OCI-LY3 (cell line): ENCODE results near the gene SPSB4.
"Not testable (repeated sequence)": the region's sequence is repeated elsewhere in the genome, so short reads cannot be mapped to it uniquely, and the experiment has no call there.

Source experiments
- EZH2phosphoT487 ChIP-seq: fragments of 200-600 bp; shearing (Covaris generic); IDR thresholded peaks from 2 replicates; pipeline ENCODE4 v1.6.1; 2018; ENCODE audit warnings: antibody characterized with exemption, mixed run types, low read depth
- TF ChIP-seq, protein P1 (sequence below): fragments of 200-600, 300-600 bp; sonication (generic); IDR thresholded peaks from 2 replicates; pipeline ENCODE4 v1.5.1; 2014; ENCODE audit warnings: antibody characterized with exemption, low read length, low read depth

DNA sequence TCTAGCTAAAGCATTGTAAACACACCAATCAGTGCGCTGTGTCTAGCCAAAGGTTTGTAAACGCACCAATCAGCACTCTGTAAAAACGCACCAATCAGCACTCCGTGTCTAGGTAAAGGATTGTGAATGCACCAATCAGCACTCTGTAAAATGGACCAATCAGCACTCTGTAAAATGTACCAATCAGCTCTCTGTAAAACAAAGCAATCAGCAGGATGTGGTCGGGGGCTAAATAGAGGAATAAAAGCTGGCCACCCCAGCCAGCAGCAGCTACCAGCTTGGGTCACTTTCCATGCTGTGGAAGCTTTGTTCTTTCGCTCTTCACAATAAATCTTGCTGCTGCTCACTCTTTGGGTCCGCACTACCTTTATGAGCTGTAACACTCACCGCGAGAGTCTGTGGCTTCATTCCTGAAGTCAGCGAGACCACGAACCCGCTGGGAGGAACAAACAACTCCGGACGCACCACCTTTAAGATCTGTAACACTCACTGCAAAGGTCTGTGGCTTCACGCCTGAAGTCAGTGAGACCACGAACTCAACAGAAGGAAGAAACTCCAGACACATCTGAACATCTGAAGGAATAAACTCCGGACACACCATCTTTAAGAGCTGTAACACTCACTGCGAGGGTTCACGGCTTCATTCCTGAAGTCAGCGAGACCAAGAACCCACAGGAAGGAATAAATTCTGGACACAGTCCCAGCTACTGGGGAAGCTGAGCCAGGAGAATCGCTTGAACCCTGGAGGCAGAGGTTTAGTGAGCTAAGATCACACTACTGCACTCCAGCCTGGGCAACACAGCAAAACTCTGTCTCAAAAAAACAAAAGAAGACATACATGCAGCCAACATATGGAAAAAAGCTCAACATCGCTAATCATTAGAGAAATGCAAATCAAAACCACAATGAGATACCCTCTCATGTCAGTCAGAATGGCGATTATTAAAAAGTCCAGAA is 33.5 kb upstream of the SPSB4 start:
- TF ChIP-seq, protein P1, sequence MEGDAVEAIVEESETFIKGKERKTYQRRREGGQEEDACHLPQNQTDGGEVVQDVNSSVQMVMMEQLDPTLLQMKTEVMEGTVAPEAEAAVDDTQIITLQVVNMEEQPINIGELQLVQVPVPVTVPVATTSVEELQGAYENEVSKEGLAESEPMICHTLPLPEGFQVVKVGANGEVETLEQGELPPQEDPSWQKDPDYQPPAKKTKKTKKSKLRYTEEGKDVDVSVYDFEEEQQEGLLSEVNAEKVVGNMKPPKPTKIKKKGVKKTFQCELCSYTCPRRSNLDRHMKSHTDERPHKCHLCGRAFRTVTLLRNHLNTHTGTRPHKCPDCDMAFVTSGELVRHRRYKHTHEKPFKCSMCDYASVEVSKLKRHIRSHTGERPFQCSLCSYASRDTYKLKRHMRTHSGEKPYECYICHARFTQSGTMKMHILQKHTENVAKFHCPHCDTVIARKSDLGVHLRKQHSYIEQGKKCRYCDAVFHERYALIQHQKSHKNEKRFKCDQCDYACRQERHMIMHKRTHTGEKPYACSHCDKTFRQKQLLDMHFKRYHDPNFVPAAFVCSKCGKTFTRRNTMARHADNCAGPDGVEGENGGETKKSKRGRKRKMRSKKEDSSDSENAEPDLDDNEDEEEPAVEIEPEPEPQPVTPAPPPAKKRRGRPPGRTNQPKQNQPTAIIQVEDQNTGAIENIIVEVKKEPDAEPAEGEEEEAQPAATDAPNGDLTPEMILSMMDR, result not testable (repeated sequence)
- TF ChIP-seq EZH2phosphoT487, result not testable (repeated sequence)
